ENCODE measurements around the gene HMGN3.

- TF ChIP-seq EZH2 (IDR thresholded peaks at IDR 0.05; ENCODE audit: borderline replicate concordance, low read depth, low read length, severe bottlenecking) (no peak), POLR2AphosphoS5 (IDR thresholded peaks at IDR 0.05; ENCODE audit: insufficient read depth, low read depth, low read length) (no peak), CTCF (IDR thresholded peaks at IDR 0.05; ENCODE audit: extremely low read depth in 1 of 2, insufficient read depth in 1 of 2, low read depth in 1 of 2, low read length in 2 of 2) (no peak), MAX (IDR thresholded peaks at IDR 0.05; ENCODE audit: insufficient read depth, insufficient read length) (no peak)
Observed at GRCh38 chr6:79201983-79202382, 32.5 kb downstream of the HMGN3 start.
